ENCODE results near the gene EFCAB5. TPM values are rescaled to one million over a fixed set of nuclear protein-coding genes. Genes with fewer than 3 reads are reported as not detected.
"Not testable (repeated sequence)": the region's sequence is repeated elsewhere in the genome, so short reads cannot be mapped to it uniquely, and the experiment has no call there.

Gene EFCAB5
- total and polyA plus RNA-seq, 3 donors from 2014 or later, result 11.7 to 23.0 (median 15.1) TPM

- H3K4me3 ChIP-seq, result no peak overlapping the region
- intact Hi-C loops (cut with DNase I; ENCODE audit: low total_unique reads), result no loop called here
- H3K27me3 ChIP-seq, result no peaks in the 10 kb centered on the region
- H3K27ac ChIP-seq, result no peak overlapping the region
- no peaks in the 10 kb centered on the region for H3K4me1 ChIP-seq
- no peaks in the 10 kb centered on the region for H3K9me3 ChIP-seq
- TF ChIP-seq POLR2A (IDR thresholded peaks at IDR 0.05), result no peak
- TF ChIP-seq CTCF (IDR thresholded peaks at IDR 0.05), result no peak
- DNase-seq, result no peak
- H3K36me3 ChIP-seq (ENCODE audit: low read depth, missing control alignments), result no peaks in the 10 kb centered on the region
- WGBS, 2 donors, result 88 to 90% methylated on average over 4 of the region's 4 CpGs
Measured at GRCh38 chr17:30031214-30031869, 89.9 kb downstream of the EFCAB5 start.

GRCh38 chr17:30035369-30035768 lies 93.9 kb downstream of the EFCAB5 start:
- no peak overlapping the region for H3K4me3 ChIP-seq
- WGBS, 2 donors, result 58 to 71% methylated on average over 2 of the region's 2 CpGs
- no peak overlapping the region for H3K27ac ChIP-seq
- H3K27me3 ChIP-seq, result no peaks in the 10 kb centered on the region
- no peaks in the 10 kb centered on the region for H3K36me3 ChIP-seq (ENCODE audit: low read depth, missing control alignments)
- no peaks in the 10 kb centered on the region for H3K9me3 ChIP-seq
- no peaks in the 10 kb centered on the region for H3K4me1 ChIP-seq
- DNase-seq, result no peak
- intact Hi-C loops (cut with DNase I; ENCODE audit: low total_unique reads), result no loop called here
- TF ChIP-seq POLR2A (IDR thresholded peaks at IDR 0.05), result no peak
- TF ChIP-seq CTCF (IDR thresholded peaks at IDR 0.05), result no peak

GRCh38 chr17:30040719-30041518 lies 99.5 kb downstream of the EFCAB5 start:
- H3K27me3 ChIP-seq; H3K9me3 ChIP-seq; intact Hi-C loops (cut with DNase I; ENCODE audit: low total_unique reads); H3K4me1 ChIP-seq; DNase-seq; H3K4me3 ChIP-seq; H3K27ac ChIP-seq; H3K36me3 ChIP-seq (ENCODE audit: low read depth, missing control alignments): not testable (repeated sequence)
- WGBS, 2 donors, result 79 to 83% methylated on average over 5 of the region's 5 CpGs

GRCh38 chr17:30041551-30041950 lies 100.1 kb downstream of the EFCAB5 start:
- TF ChIP-seq POLR2A (IDR thresholded peaks at IDR 0.05), result no peak
- no peak for TF ChIP-seq CTCF (IDR thresholded peaks at IDR 0.05)

GRCh38 chr17:30062372-30062771 lies 120.9 kb downstream of the EFCAB5 start:
- Histone ChIP-seq H3K9me3 (no peaks in the 10 kb centered on the region), H3K27me3 (no peaks in the 10 kb centered on the region), H3K27ac (no peak overlapping the region), H3K4me3 (no peak overlapping the region), H3K4me1 (no peaks in the 10 kb centered on the region), H3K36me3 (ENCODE audit: low read depth, missing control alignments) (no peaks in the 10 kb centered on the region)
- 72 to 73% methylated on average over 2 to 4 of the region's 4 CpGs for WGBS, 2 donors
- no peak for DNase-seq
- intact Hi-C loops (cut with DNase I; ENCODE audit: low total_unique reads), result no loop called here
- TF ChIP-seq CTCF (IDR thresholded peaks at IDR 0.05) (no peak), POLR2A (IDR thresholded peaks at IDR 0.05) (no peak)

More at GRCh38 chr17:30041551-30041950, 100.1 kb downstream of the EFCAB5 start:
- Histone ChIP-seq H3K4me3 (no peak overlapping the region), H3K27ac (no peak overlapping the region), H3K36me3 (ENCODE audit: low read depth, missing control alignments) (no peaks in the 10 kb centered on the region), H3K9me3 (no peaks in the 10 kb centered on the region), H3K27me3 (no peaks in the 10 kb centered on the region), H3K4me1 (no peaks in the 10 kb centered on the region)
- intact Hi-C loops (cut with DNase I; ENCODE audit: low total_unique reads), result no loop called here
- DNase-seq, result no peak

Data from testis (tissue), 3 donors.